A673 (cell line): ENCODE measurements around the gene VAMP5. TPM values are rescaled to one million over a fixed set of nuclear protein-coding genes. Genes with fewer than 3 reads are reported as not detected.

Experiments
- BruUV-seq: library from RNA; stranded (reverse); fragments of 400-500 nt; replicated peaks from 2 replicates; lab custom pipeline; 2021; lab: Mats Ljungman, UMichigan
- CTCF ChIA-PET: fragments of 300-600 bp; sonication (Branson Sonifier 250); formaldehyde crosslinking; loops from one replicate; lab custom pipeline; 2022; ENCODE audit warnings: antibody characterized with exemption; lab: Charles Lee
- POLR2A ChIA-PET: fragments of 300-600 bp; sonication (Branson Sonifier 250); formaldehyde crosslinking; loops from one replicate; lab custom pipeline; 2022; ENCODE audit warnings: antibody characterized with exemption; ENCODE audit not compliant: low non-redundant PET; lab: Charles Lee
- DNase-seq: peaks from one replicate; pipeline ENCODE4 v3.0.0-alpha.2; 2015; ENCODE audit warnings: low spot score
- H3K27ac ChIP-seq: fragments of 200-600 bp; sonication (generic); 2 replicates; pipeline ENCODE4 v1.5.1; 2016; ENCODE audit warnings: mixed run types, low read depth, mild to moderate bottlenecking, mixed read lengths, antibody characterized with exemption, low read length; ENCODE audit not compliant: poor library complexity, severe bottlenecking
- H3K27me3 ChIP-seq: fragments of 200-600 bp; sonication (generic); replicated peaks from 2 replicates; pipeline ENCODE4 v1.6.1; 2017; ENCODE audit warnings: mixed run types, low read depth, mild to moderate bottlenecking, mixed read lengths, antibody characterized with exemption, low read length; ENCODE audit not compliant: insufficient read depth, poor library complexity
- H3K36me3 ChIP-seq: fragments of 200-600 bp; sonication (generic); 2 replicates; pipeline ENCODE4 v1.6.1; 2016; ENCODE audit warnings: mixed run types, mild to moderate bottlenecking, mixed read lengths, antibody characterized with exemption, low read length; ENCODE audit not compliant: insufficient read depth, poor library complexity, severe bottlenecking
- H3K4me1 ChIP-seq: fragments of 200-600 bp; sonication (generic); 2 replicates; pipeline ENCODE4 v1.6.1; 2017; ENCODE audit warnings: mixed run types, mild to moderate bottlenecking, mixed read lengths, antibody characterized with exemption, low read length; ENCODE audit not compliant: insufficient read depth, poor library complexity, severe bottlenecking
- H3K4me3 ChIP-seq: fragments of 200-600 bp; sonication (generic); 2 replicates; pipeline ENCODE4 v1.5.1; 2016; ENCODE audit warnings: low read depth, mixed run types, mild to moderate bottlenecking, mixed read lengths, low read length; ENCODE audit not compliant: poor library complexity, severe bottlenecking
- H3K9me3 ChIP-seq: fragments of 200-600 bp; sonication (generic); 2 replicates; pipeline ENCODE4 v1.6.1; 2016; ENCODE audit warnings: mixed run types, low read depth, mild to moderate bottlenecking, mixed read lengths, antibody characterized with exemption, low read length; ENCODE audit not compliant: poor library complexity, severe bottlenecking
- CTCF ChIP-seq: fragments of 300-800, 200-600 bp; sonication (generic); conservative IDR thresholded peaks from 2 replicates; pipeline ENCODE4 v1.5.1; 2017; ENCODE audit warnings: low read depth, mild to moderate bottlenecking, antibody characterized with exemption, low read length, moderate library complexity, mixed read lengths
- EZH2 ChIP-seq: fragments of 200-600 bp; sonication (generic); IDR thresholded peaks from 2 replicates; pipeline ENCODE4 v1.6.1; 2017; ENCODE audit warnings: borderline replicate concordance, low read depth, mild to moderate bottlenecking, mixed read lengths, antibody characterized with exemption, low read length; ENCODE audit not compliant: poor library complexity, severe bottlenecking
- intact Hi-C: fragments of 100-400 bp; cut with micrococcal nuclease; formaldehyde crosslinking; loops from one replicate; pipeline ENCODE4 v1.10.0; 2022; ENCODE audit not compliant: unreplicated experiment
- total RNA-seq: library from RNA; stranded (reverse); gene quantifications from 2 replicates; pipeline ENCODE4 v1.2.3, GENCODE V29; 2021

Gene VAMP5
- total RNA-seq, 1 experiment from 2014 or later: 2.1 TPM

- ChIA-PET POLR2A (no interaction called here), CTCF (no interaction called here)
- Histone ChIP-seq H3K27me3 (no peaks in the 10 kb centered on the region), H3K4me1 (peaks cover 7% of the 10 kb centered on the region), H3K27ac (no peak overlapping the region), H3K4me3 (no peak overlapping the region), H3K9me3 (no peaks in the 10 kb centered on the region), H3K36me3 (no peaks in the 10 kb centered on the region)
- intact Hi-C loops: no loop called here
- TF ChIP-seq EZH2 (no peak), CTCF (no peak)
- DNase-seq: no peak
- no TSS peak for BruUV-seq
Measured at GRCh38 chr2:85566265-85566664, 18.0 kb upstream of the VAMP5 start.

- ChIA-PET CTCF (no interaction called here), POLR2A (interaction anchor here (0.6 kb wide), 1 partner anchor 12 kb away, joined by 5 read pairs; no protein-coding TSS in a partner anchor)
- no peaks in the 10 kb centered on the region for H3K9me3 ChIP-seq
- H3K4me1 ChIP-seq: no peaks in the 10 kb centered on the region
- peaks cover 3% of the 10 kb centered on the region for H3K27me3 ChIP-seq
- TF ChIP-seq EZH2 (no peak), CTCF (no peak)
- H3K4me3 ChIP-seq: no peak overlapping the region
- no peaks in the 10 kb centered on the region for H3K36me3 ChIP-seq
- H3K27ac ChIP-seq: no peak overlapping the region
- intact Hi-C loops: no loop called here
- no peak for DNase-seq
- no TSS peak for BruUV-seq
Measured at GRCh38 chr2:85575739-85576138, 8.5 kb upstream of the VAMP5 start.

GRCh38 chr2:85577063-85577385 is 7.2 kb upstream of the VAMP5 start:
- Histone ChIP-seq H3K36me3 (no peaks in the 10 kb centered on the region), H3K4me1 (no peaks in the 10 kb centered on the region), H3K4me3 (no peak overlapping the region), H3K27me3 (no peaks in the 10 kb centered on the region), H3K27ac (no peak overlapping the region), H3K9me3 (no peaks in the 10 kb centered on the region)
- POLR2A ChIA-PET: no interaction called here
- no peak for DNase-seq
- no peak for TF ChIP-seq EZH2
- TF ChIP-seq CTCF: no peak
- CTCF ChIA-PET: no interaction called here
- intact Hi-C loops: no loop called here
- BruUV-seq: no TSS peak
